Endothelial cell (in vitro differentiated cells): ENCODE measurements around the gene GNA14. TPM values are rescaled to one million over a fixed set of nuclear protein-coding genes. Genes with fewer than 3 reads are reported as not detected.

Experiments
- DNase-seq: peaks from one replicate; pipeline ENCODE4 v3.0.0; 2021; ENCODE audit warnings: low spot score
- H3K27ac Mint-ChIP-seq: one replicate; pipeline ENCODE4 v1.8.0; 2021; ENCODE audit warnings: mixed read lengths, inconsistent platforms; ENCODE audit not compliant: unreplicated experiment
- H3K27me3 Mint-ChIP-seq: one replicate; pipeline ENCODE4 v1.8.0; 2021; ENCODE audit warnings: mild to moderate bottlenecking, moderate library complexity, mixed read lengths, inconsistent platforms; ENCODE audit not compliant: unreplicated experiment
- H3K36me3 Mint-ChIP-seq: one replicate; pipeline ENCODE4 v1.8.0; 2021; ENCODE audit warnings: mild to moderate bottlenecking, low read depth, mixed read lengths, inconsistent platforms; ENCODE audit not compliant: unreplicated experiment
- H3K4me1 Mint-ChIP-seq: one replicate; pipeline ENCODE4 v1.8.0; 2021; ENCODE audit warnings: mild to moderate bottlenecking, mixed read lengths, inconsistent platforms; ENCODE audit not compliant: unreplicated experiment
- H3K4me3 Mint-ChIP-seq: one replicate; pipeline ENCODE4 v1.8.0; 2021; ENCODE audit warnings: mild to moderate bottlenecking, mixed read lengths, inconsistent platforms; ENCODE audit not compliant: unreplicated experiment
- H3K9me3 Mint-ChIP-seq: one replicate; pipeline ENCODE4 v1.8.0; 2021; ENCODE audit warnings: mixed read lengths, inconsistent platforms; ENCODE audit not compliant: unreplicated experiment
- CTCF ChIP-seq: fragments of 200-600 bp; sonication (generic); IDR thresholded peaks from one replicate; pipeline ENCODE4 v1.5.0; 2021; ENCODE audit warnings: antibody characterized with exemption; ENCODE audit not compliant: unreplicated experiment
- total RNA-seq: library from RNA; stranded (reverse); fragmentation: NEBNext Ultra II Directional; extraction: Animal tissue kit (Norgen Biotek cat#: 25700); gene quantifications from one replicate; pipeline ENCODE4 v1.2.1, GENCODE V29; 2021; ENCODE audit not compliant: unreplicated experiment

Gene GNA14
- total RNA-seq, 1 donor from 2014 or later, result 10.6 TPM

- H3K27me3 Mint-ChIP-seq, result peaks cover 1% of the 10 kb centered on the region
- DNase-seq, result no peak
- no peak overlapping the region for H3K4me3 Mint-ChIP-seq
- H3K9me3 Mint-ChIP-seq, result no peaks in the 10 kb centered on the region
- peaks cover 8% of the 10 kb centered on the region for H3K4me1 Mint-ChIP-seq
- no peak overlapping the region for H3K27ac Mint-ChIP-seq
- no peak for TF ChIP-seq CTCF
- H3K36me3 Mint-ChIP-seq, result no peaks in the 10 kb centered on the region
These were observed 33.5 kb downstream of the GNA14 start for GRCh38 chr9:77614645-77615044.

GRCh38 chr9:77606526-77606925 lies 41.6 kb downstream of the GNA14 start:
- Mint-ChIP-seq H3K4me1 (peaks cover 25% of the 10 kb centered on the region), H3K27me3 (no peaks in the 10 kb centered on the region), H3K9me3 (no peaks in the 10 kb centered on the region), H3K36me3 (no peaks in the 10 kb centered on the region), H3K4me3 (no peak overlapping the region), H3K27ac (no peak overlapping the region)
- TF ChIP-seq CTCF, result no peak
- no peak for DNase-seq

- Mint-ChIP-seq H3K27ac (peak overlapping the region; percentile 44), H3K27me3 (no peaks in the 10 kb centered on the region), H3K4me1 (peaks cover 33% of the 10 kb centered on the region), H3K9me3 (no peaks in the 10 kb centered on the region), H3K4me3 (no peak overlapping the region), H3K36me3 (no peaks in the 10 kb centered on the region)
- no peak for DNase-seq
- TF ChIP-seq CTCF, result no peak
These were observed 42.5 kb downstream of the GNA14 start for GRCh38 chr9:77605449-77606220.

DNA sequence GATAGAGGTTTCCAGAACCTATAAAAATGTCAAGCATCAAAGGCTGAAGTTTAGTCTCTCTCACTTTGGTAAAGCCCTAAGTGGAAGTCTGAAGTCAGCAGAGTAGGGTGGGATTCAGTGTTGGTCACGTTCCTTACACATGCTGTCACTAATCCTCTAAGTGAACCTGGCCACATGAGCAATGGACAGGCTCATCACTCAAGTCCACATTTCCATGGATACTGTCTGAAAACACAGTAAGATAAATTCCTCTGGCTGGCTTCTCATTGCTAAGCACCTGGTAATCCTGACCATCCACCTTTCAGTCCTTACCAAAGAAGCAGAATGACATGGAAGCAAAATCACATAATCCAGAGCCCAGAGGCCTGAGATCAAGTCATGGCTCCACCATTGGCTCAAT lies 43.8 kb downstream of the GNA14 start:
- Mint-ChIP-seq H3K36me3 (no peaks in the 10 kb centered on the region), H3K4me3 (no peak overlapping the region)
- no peak for DNase-seq

More for the DNA sequence above, 43.8 kb downstream of the GNA14 start:
- H3K27me3 Mint-ChIP-seq, result no peaks in the 10 kb centered on the region
- no peaks in the 10 kb centered on the region for H3K9me3 Mint-ChIP-seq
- no peak overlapping the region for H3K27ac Mint-ChIP-seq
- no peak for TF ChIP-seq CTCF
- H3K4me1 Mint-ChIP-seq, result peaks cover 33% of the 10 kb centered on the region
